Measurements from ENCODE around the gene SYNDIG1. TPM values are rescaled to one million over a fixed set of nuclear protein-coding genes. Genes with fewer than 3 reads are reported as not detected.

Gene SYNDIG1
- total RNA-seq, 1 experiment from 2014 or later, result not detected

DNA sequence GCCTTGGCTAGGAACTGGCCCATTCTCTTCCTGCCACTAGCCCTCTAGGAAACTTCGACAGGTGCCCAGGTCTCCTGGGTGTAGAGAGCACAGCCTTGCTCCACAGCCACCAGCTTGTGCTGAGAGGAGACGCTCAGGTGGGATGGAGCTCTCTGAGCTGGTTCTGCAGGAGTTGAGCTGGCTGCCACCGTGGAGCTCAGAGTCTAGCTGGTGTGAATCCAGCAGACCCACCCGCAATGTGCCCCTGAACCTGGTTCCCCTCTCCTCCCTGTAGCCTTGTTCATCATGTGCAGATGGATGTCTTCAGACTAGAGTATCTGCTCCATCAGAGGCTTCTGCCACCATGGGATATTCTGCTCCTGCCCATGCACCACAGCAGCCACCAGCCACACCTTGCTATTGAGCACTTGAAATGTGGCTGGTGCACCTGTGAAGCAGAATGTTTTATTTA lies 222.5 kb downstream of the SYNDIG1 start:
- POLR2A ChIA-PET, result no interaction called here
- 0 out of 2 replicates have a peak, but pooled peaks cover 2% of the 10 kb centered on the region for H3K27me3 ChIP-seq (ENCODE audit: control insufficient read depth, insufficient read depth, low read length)
- no peak for ATAC-seq

GRCh38 chr20:24692446-24693200 lies 223.2 kb downstream of the SYNDIG1 start:
- H3K27ac ChIP-seq (ENCODE audit: low read length), result no peak overlapping the region
- BruUV-seq (replicated peaks), result no TSS peak
- ATAC-seq (no peak), DNase-seq (ENCODE audit: low read depth, low spot score) (no peak)
- intact Hi-C loops (cut with micrococcal nuclease; ENCODE audit: unreplicated experiment), result no loop called here
- no peaks in the 10 kb centered on the region for H3K4me1 ChIP-seq (ENCODE audit: control insufficient read depth, insufficient read depth, low read length)
- H3K36me3 ChIP-seq (ENCODE audit: control insufficient read depth, insufficient read depth, low read length), result no peaks in the 10 kb centered on the region
- POLR2A ChIA-PET, result no interaction called here
- H3K9me3 ChIP-seq (ENCODE audit: control insufficient read depth, insufficient read depth, low read depth, low read length), result no peaks in the 10 kb centered on the region
- in situ Hi-C loops (cut with HindIII; ENCODE audit: low pct_unique_long_range_greater_than_20kb, low sequenced_read_pairs), result no loop called here
- H3K27me3 ChIP-seq (ENCODE audit: control insufficient read depth, insufficient read depth, low read length), result 0 out of 2 replicates have a peak, but pooled peaks cover 2% of the 10 kb centered on the region
- no peak for TF ChIP-seq CTCF (IDR thresholded peaks at IDR 0.05)
- TF ChIP-seq SIN3A (IDR thresholded peaks at IDR 0.05; ENCODE audit: borderline replicate concordance, insufficient read depth, low read depth, low read length), result no peak
- no peak for TF ChIP-seq POLR2AphosphoS5 (IDR thresholded peaks at IDR 0.05; ENCODE audit: low read depth, low read length)
- TF ChIP-seq, protein P1, sequence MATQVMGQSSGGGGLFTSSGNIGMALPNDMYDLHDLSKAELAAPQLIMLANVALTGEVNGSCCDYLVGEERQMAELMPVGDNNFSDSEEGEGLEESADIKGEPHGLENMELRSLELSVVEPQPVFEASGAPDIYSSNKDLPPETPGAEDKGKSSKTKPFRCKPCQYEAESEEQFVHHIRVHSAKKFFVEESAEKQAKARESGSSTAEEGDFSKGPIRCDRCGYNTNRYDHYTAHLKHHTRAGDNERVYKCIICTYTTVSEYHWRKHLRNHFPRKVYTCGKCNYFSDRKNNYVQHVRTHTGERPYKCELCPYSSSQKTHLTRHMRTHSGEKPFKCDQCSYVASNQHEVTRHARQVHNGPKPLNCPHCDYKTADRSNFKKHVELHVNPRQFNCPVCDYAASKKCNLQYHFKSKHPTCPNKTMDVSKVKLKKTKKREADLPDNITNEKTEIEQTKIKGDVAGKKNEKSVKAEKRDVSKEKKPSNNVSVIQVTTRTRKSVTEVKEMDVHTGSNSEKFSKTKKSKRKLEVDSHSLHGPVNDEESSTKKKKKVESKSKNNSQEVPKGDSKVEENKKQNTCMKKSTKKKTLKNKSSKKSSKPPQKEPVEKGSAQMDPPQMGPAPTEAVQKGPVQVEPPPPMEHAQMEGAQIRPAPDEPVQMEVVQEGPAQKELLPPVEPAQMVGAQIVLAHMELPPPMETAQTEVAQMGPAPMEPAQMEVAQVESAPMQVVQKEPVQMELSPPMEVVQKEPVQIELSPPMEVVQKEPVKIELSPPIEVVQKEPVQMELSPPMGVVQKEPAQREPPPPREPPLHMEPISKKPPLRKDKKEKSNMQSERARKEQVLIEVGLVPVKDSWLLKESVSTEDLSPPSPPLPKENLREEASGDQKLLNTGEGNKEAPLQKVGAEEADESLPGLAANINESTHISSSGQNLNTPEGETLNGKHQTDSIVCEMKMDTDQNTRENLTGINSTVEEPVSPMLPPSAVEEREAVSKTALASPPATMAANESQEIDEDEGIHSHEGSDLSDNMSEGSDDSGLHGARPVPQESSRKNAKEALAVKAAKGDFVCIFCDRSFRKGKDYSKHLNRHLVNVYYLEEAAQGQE (IDR thresholded peaks at IDR 0.05; ENCODE audit: insufficient read depth in 1 of 2, low read depth in 2 of 2, low read length in 1 of 2), result no peak
- no peak for TF ChIP-seq TCF7L2 (IDR thresholded peaks at IDR 0.05; ENCODE audit: low read depth, low read length)
- no peak overlapping the region for H3K4me3 ChIP-seq (ENCODE audit: low read depth in 2 of 2, low read length in 2 of 2)
- CTCF ChIA-PET, result no interaction called here

More for the DNA sequence above, 222.5 kb downstream of the SYNDIG1 start:
- Histone ChIP-seq H3K36me3 (ENCODE audit: control insufficient read depth, insufficient read depth, low read length) (no peaks in the 10 kb centered on the region), H3K9me3 (ENCODE audit: control insufficient read depth, insufficient read depth, low read depth, low read length) (no peaks in the 10 kb centered on the region), H3K4me3 (ENCODE audit: low read depth in 2 of 2, low read length in 2 of 2) (no peak overlapping the region), H3K27ac (ENCODE audit: low read length) (no peak overlapping the region), H3K4me1 (ENCODE audit: control insufficient read depth, insufficient read depth, low read length) (no peaks in the 10 kb centered on the region)
- in situ Hi-C loops (cut with HindIII; ENCODE audit: low pct_unique_long_range_greater_than_20kb, low sequenced_read_pairs) (no loop called here), intact Hi-C loops (cut with micrococcal nuclease; ENCODE audit: unreplicated experiment) (no loop called here)
- no peak for DNase-seq (ENCODE audit: low read depth, low spot score)
- TF ChIP-seq TCF7L2 (IDR thresholded peaks at IDR 0.05; ENCODE audit: low read depth, low read length) (no peak), SIN3A (IDR thresholded peaks at IDR 0.05; ENCODE audit: borderline replicate concordance, insufficient read depth, low read depth, low read length) (no peak), CTCF (IDR thresholded peaks at IDR 0.05) (no peak), POLR2AphosphoS5 (IDR thresholded peaks at IDR 0.05; ENCODE audit: low read depth, low read length) (no peak)
- TF ChIP-seq, protein P1 (IDR thresholded peaks at IDR 0.05; ENCODE audit: insufficient read depth in 1 of 2, low read depth in 2 of 2, low read length in 1 of 2), result no peak
- BruUV-seq (replicated peaks), result no TSS peak
- CTCF ChIA-PET, result no interaction called here

Measured in Panc1 (cell line).